ENCODE data around the gene CACNA2D4. TPM values are rescaled to one million over a fixed set of nuclear protein-coding genes. Genes with fewer than 3 reads are reported as not detected.

CACNA2D4 gene
- total RNA-seq, 4 donors from 2014 or later, result 0.84 to 3.8 (median 3.4) TPM

DNA sequence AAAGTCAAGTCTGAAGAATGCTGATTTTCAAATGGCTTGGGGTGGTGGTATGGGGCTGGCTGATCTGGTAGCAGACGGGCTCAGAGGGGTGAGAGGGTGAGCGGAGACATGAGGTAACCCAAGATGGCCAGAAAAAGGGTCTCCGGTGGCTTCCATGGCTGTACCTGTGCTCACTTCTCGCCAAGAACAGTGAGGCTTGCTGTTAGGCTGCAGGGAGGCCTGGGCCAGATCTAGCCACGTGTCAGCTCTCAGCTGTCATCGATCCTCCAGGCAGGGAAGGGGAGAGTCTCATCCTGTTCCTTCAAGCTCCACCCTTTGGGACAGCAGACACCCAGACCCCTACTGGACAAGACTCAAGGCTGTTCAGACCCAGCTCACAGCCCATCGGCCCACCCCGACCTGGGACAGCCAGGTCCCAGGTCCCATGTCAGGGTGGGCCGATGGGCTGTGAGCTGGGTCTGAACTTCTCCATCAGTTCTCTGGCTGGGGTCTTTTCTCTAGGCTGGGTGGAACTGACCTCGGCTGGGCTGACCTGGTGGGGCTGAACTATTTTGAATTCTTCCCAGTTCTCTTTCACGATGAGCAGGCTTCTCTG is 89.0 kb downstream of the CACNA2D4 start:
- Histone ChIP-seq H3K4me3 (no peak overlapping the region), H3K27ac (replicated peaks in 1 of 4) (no peak overlapping the region), H3K36me3 (no peaks in the 10 kb centered on the region), H3K9me3 (no peaks in the 10 kb centered on the region), H3K4me1 (peaks cover 0 to 9% (median 0%) of the 10 kb centered on the region in 4 donors), H3K27me3 (peaks cover 0 to 98% (median 5%) of the 10 kb centered on the region in 4 donors)
- WGBS, result 77% methylated on average over 11 of the region's 11 CpGs
- intact Hi-C loops (cut with DNase I), result no loop called here
- TF ChIP-seq POLR2A (IDR thresholded peaks at IDR 0.05; ENCODE audit: low read depth), result no peak
- TF ChIP-seq EP300 (IDR thresholded peaks at IDR 0.05), result no peak
- TF ChIP-seq, protein P1, sequence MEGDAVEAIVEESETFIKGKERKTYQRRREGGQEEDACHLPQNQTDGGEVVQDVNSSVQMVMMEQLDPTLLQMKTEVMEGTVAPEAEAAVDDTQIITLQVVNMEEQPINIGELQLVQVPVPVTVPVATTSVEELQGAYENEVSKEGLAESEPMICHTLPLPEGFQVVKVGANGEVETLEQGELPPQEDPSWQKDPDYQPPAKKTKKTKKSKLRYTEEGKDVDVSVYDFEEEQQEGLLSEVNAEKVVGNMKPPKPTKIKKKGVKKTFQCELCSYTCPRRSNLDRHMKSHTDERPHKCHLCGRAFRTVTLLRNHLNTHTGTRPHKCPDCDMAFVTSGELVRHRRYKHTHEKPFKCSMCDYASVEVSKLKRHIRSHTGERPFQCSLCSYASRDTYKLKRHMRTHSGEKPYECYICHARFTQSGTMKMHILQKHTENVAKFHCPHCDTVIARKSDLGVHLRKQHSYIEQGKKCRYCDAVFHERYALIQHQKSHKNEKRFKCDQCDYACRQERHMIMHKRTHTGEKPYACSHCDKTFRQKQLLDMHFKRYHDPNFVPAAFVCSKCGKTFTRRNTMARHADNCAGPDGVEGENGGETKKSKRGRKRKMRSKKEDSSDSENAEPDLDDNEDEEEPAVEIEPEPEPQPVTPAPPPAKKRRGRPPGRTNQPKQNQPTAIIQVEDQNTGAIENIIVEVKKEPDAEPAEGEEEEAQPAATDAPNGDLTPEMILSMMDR (IDR thresholded peaks at IDR 0.05), result no peak
- TF ChIP-seq POLR2AphosphoS5 (IDR thresholded peaks at IDR 0.05), result no peak
- no peak for DNase-seq (ENCODE audit: extremely low spot score)

DNA sequence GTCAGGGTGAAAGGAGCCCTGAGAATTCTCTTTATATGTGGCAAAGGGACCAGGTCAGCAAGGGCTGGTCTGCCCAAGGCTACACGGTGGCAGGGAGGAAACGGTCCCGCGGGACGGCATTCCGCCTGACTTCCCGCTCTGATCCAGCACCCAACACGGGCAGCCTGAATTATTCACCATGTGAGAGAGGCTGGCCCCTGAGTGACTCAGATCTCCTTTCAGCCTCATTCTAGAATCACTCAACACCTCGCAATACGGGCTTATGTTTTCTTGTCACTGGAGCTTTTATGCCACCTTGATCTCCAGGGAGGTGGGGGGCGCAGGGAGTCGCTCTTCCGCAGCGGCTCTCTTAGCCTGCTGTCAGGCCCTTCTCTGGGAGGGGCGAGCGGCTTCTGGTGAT is 89.6 kb downstream of the CACNA2D4 start:
- Histone ChIP-seq H3K9me3 (no peaks in the 10 kb centered on the region), H3K36me3 (no peaks in the 10 kb centered on the region), H3K4me3 (no peak overlapping the region), H3K27ac (replicated peaks in 1 of 4) (no peak overlapping the region), H3K27me3 (peaks cover 0 to 98% (median 5%) of the 10 kb centered on the region in 4 donors), H3K4me1 (peaks cover 0 to 9% (median 0%) of the 10 kb centered on the region in 4 donors)
- intact Hi-C loops (cut with DNase I), result no loop called here
- 83% methylated on average over 16 of the region's 16 CpGs for WGBS
- TF ChIP-seq, protein P1 (IDR thresholded peaks at IDR 0.05), result no peak
- TF ChIP-seq POLR2A (IDR thresholded peaks at IDR 0.05; ENCODE audit: low read depth), result no peak
- no peak for TF ChIP-seq POLR2AphosphoS5 (IDR thresholded peaks at IDR 0.05)
- TF ChIP-seq EP300 (IDR thresholded peaks at IDR 0.05), result no peak
- DNase-seq (ENCODE audit: extremely low spot score), result no peak

DNA sequence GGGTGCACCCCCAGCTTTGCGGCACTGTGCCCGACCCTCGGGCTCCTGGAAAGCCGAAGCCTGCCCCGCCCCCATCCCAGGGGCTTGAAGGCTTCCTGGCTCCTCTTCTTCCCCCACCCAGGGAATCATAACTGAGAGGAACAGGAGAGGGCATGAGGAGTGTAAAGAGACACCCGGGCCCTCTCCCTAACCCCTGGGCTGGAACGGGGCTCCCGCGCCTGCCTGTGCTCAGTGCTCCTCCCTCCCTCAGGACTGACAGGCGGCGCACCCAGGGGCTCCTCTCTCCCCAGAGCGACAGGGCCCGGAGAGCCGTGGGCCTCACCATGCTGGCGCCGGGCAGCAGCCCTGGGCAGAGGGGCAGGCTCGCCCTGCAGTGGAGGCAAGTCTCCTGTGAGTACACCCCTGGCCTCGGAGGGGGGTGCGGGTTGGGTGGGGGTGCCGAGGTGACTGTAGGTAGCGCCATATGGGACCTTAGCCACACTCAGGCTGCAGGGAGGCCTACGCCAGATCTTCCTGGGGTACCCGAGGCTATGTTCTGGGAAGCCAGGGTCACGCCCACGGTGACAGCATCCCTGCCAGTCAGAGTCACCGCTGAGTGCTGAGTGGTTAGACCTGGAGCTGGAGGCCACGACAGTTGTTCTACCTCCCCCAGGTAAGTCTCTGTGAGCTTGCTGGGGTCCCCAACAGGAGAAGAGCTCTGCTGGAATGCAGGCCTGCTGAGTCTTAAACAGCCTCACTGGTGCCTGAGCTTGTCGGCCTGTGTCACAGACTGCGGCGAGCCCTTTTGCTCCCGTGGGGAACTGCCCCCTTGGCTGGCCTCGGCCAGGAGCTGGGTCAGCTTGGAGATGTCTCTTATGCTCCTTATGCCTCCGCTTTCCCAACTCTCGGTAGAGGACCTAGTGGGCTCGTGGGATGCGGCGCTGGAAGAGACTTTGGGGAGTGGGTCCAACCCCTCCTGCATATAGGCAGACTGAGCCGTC is 90.3 kb downstream of the CACNA2D4 start:
- no peak for DNase-seq (ENCODE audit: extremely low spot score)
- TF ChIP-seq EP300 (IDR thresholded peaks at IDR 0.05), result no peak
- TF ChIP-seq POLR2A (IDR thresholded peaks at IDR 0.05; ENCODE audit: low read depth), result no peak
- TF ChIP-seq, protein P1 (IDR thresholded peaks at IDR 0.05), result no peak
- no peak for TF ChIP-seq POLR2AphosphoS5 (IDR thresholded peaks at IDR 0.05)
- no peak overlapping the region for H3K27ac ChIP-seq (replicated peaks in 1 of 4)
- peaks cover 0 to 98% (median 5%) of the 10 kb centered on the region in 4 donors for H3K27me3 ChIP-seq
- intact Hi-C loops (cut with DNase I), result no loop called here
- H3K36me3 ChIP-seq, result no peaks in the 10 kb centered on the region
- 85% methylated on average over 18 of the region's 38 CpGs for WGBS
- peaks cover 0 to 9% (median 0%) of the 10 kb centered on the region in 4 donors for H3K4me1 ChIP-seq
- H3K4me3 ChIP-seq, result no peak overlapping the region
- no peaks in the 10 kb centered on the region for H3K9me3 ChIP-seq

DNA sequence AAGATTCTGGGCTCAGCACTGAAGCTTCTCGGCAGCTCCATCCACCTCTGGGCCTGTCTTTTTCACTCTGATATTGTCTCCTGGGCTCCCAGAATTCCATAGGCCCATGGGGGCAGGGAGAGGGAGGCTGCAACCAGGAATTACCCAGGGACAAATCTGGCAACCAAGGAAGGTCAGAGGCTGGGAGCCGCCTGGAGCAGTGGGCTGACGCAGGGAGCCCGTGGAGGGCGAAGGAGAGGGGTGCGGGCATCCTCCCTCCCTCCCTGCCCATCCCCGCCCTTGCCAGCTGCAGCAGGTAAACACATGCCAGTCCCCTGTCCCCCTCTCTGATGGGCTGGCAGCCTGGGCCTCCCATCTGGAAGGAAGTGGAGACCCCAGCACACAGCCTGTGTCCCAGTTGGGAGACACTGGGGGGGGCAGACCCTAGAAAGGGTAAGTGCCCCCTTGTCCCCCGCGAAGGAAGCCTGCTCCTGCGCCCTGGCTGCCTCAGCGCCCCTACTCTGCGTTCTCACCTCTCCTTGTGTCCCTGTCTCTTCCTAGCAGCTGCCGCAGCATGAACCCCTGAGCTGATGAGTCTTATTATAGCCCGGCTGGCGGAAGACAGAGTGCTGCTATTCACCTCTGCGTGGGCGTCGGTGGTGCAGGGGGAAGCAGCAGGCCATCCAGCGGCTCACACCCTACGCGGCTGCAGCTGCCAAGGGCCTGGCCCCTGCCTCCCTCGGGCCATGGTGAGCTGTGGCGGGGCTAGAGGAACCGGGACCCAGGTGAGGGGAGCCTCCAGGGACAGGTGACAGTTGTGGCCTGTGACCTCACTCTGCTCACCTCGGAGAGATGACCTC is 91.4 kb downstream of the CACNA2D4 start:
- intact Hi-C loops (cut with DNase I), result no loop called here
- Histone ChIP-seq H3K9me3 (no peaks in the 10 kb centered on the region), H3K36me3 (no peaks in the 10 kb centered on the region), H3K4me3 (no peak overlapping the region), H3K27me3 (peaks cover 0 to 98% (median 12%) of the 10 kb centered on the region in 4 donors), H3K4me1 (peaks cover 0 to 9% (median 1%) of the 10 kb centered on the region in 4 donors), H3K27ac (replicated peaks in 1 of 4) (no peak overlapping the region)
- 79% methylated on average over 9 of the region's 25 CpGs for WGBS
- TF ChIP-seq EP300 (IDR thresholded peaks at IDR 0.05) (no peak), POLR2A (IDR thresholded peaks at IDR 0.05; ENCODE audit: low read depth) (no peak), POLR2AphosphoS5 (IDR thresholded peaks at IDR 0.05) (no peak)
- TF ChIP-seq, protein P1 (IDR thresholded peaks at IDR 0.05), result no peak
- DNase-seq (ENCODE audit: extremely low spot score), result no peak

Data from esophagus muscularis mucosa (tissue), 4 donors.